DND-41 (cell line): ENCODE measurements around the gene TNRC6B.

Source experiments
- ATAC-seq: fragments of 200-7000 bp; cut with Tn5 transposase; 3 replicates; pipeline ENCODE4 v1.9.1; 2021; ENCODE audit warnings: low read depth; ENCODE audit not compliant: insufficient read depth
- DNase-seq: peaks from one replicate; pipeline ENCODE4 v3.0.0-alpha.2; 2020
- H2AFZ ChIP-seq: 2 replicates; pipeline ENCODE4 v1.6.0; 2012; ENCODE audit warnings: low read depth, low read length
- H3K27ac ChIP-seq: 2 replicates; pipeline ENCODE4 v1.5.1; 2012; ENCODE audit warnings: low read length, inconsistent platforms
- H3K27me3 ChIP-seq: fragments of 200-600 bp; sonication (generic); 2 replicates; pipeline ENCODE4 v1.6.0; 2012; ENCODE audit warnings: low read length, mild to moderate bottlenecking, inconsistent platforms; ENCODE audit not compliant: insufficient read depth, poor library complexity
- H3K36me3 ChIP-seq: 2 replicates; pipeline ENCODE4 v1.5.1; 2012; ENCODE audit warnings: low read length, inconsistent platforms; ENCODE audit not compliant: insufficient read depth
- H3K4me1 ChIP-seq: 2 replicates; pipeline ENCODE4 v1.5.1; 2012; ENCODE audit warnings: mild to moderate bottlenecking, low read length; ENCODE audit not compliant: insufficient read depth
- H3K4me2 ChIP-seq: 2 replicates; pipeline ENCODE4 v1.6.0; 2012; ENCODE audit warnings: mild to moderate bottlenecking, moderate library complexity, low read length, inconsistent platforms; ENCODE audit not compliant: insufficient read depth
- H3K4me3 ChIP-seq, 2 experiments: fragments of 200-600 bp in 1 of 2; shearing (Covaris generic) in 1 of 2; 2 replicates each; pipeline ENCODE4 v1.5.1; 2012 to 2016; ENCODE audit warnings: inconsistent platforms in 2 of 2, low read length in 2 of 2, mild to moderate bottlenecking in 2 of 2, low read depth in 1 of 2, moderate library complexity in 1 of 2
- H3K79me2 ChIP-seq: 2 replicates; pipeline ENCODE4 v1.6.0; 2012; ENCODE audit warnings: low read length, inconsistent platforms; ENCODE audit not compliant: insufficient read depth
- H3K9ac ChIP-seq: 2 replicates; pipeline ENCODE4 v1.6.0; 2012; ENCODE audit warnings: low read depth, mild to moderate bottlenecking, inconsistent platforms, low read length, moderate library complexity
- H3K9me3 ChIP-seq: 2 replicates; pipeline ENCODE4 v1.5.1; 2012; ENCODE audit warnings: low read length, moderate library complexity, mild to moderate bottlenecking, inconsistent platforms; ENCODE audit not compliant: insufficient read depth, severe bottlenecking
- H4K20me1 ChIP-seq: 2 replicates; pipeline ENCODE4 v1.6.0; 2012; ENCODE audit warnings: low read length; ENCODE audit not compliant: insufficient read depth
- CTCF ChIP-seq: IDR thresholded peaks from 2 replicates; pipeline ENCODE4 v1.5.1; 2012; ENCODE audit warnings: borderline replicate concordance, low read length, moderate library complexity, mild to moderate bottlenecking; ENCODE audit not compliant: poor library complexity, severe bottlenecking; ENCODE audit errors: extremely low read depth
- EZH2 ChIP-seq: IDR thresholded peaks from 3 replicates; pipeline ENCODE4 v1.6.1; 2012; ENCODE audit warnings: borderline replicate concordance, low read depth, mild to moderate bottlenecking, moderate library complexity, low read length, inconsistent platforms; ENCODE audit not compliant: severe bottlenecking

The TNRC6B gene

GRCh38 chr22:40138866-40139265, 38.9 kb upstream of the TNRC6B start:
- H4K20me1 ChIP-seq: 0 out of 2 replicates have a peak, but pooled peaks cover 2% of the 10 kb centered on the region
- H3K9ac ChIP-seq: no peak overlapping the region
- H3K36me3 ChIP-seq: peaks cover 28% of the 10 kb centered on the region
- no peaks in the 10 kb centered on the region for H3K9me3 ChIP-seq
- H3K27me3 ChIP-seq: no peaks in the 10 kb centered on the region
- H3K79me2 ChIP-seq: no peaks in the 10 kb centered on the region
- ATAC-seq (no peak), DNase-seq (no peak)
- no peak overlapping the region for H3K27ac ChIP-seq
- no peaks in the 10 kb centered on the region for H3K4me1 ChIP-seq
- TF ChIP-seq CTCF: no peak
- no peak for TF ChIP-seq EZH2
- no peak overlapping the region for H2AFZ ChIP-seq
- H3K4me2 ChIP-seq: no peak overlapping the region
- no peak overlapping the region for H3K4me3 ChIP-seq

GRCh38 chr22:40147388-40148176, 30.1 kb upstream of the TNRC6B start:
- no peak for DNase-seq
- peaks cover 3% of the 10 kb centered on the region; the same call in 1 of the 2 replicates for H3K36me3 ChIP-seq
- H2AFZ ChIP-seq: no peak overlapping the region
- no peaks in the 10 kb centered on the region for H3K4me1 ChIP-seq
- no peak overlapping the region for H3K4me2 ChIP-seq
- H3K27ac ChIP-seq: no peak overlapping the region
- TF ChIP-seq CTCF (no peak), EZH2 (no peak)
- no peaks in the 10 kb centered on the region for H3K27me3 ChIP-seq
- no peak overlapping the region for H3K4me3 ChIP-seq
- H4K20me1 ChIP-seq: no peaks in the 10 kb centered on the region
- no peaks in the 10 kb centered on the region for H3K79me2 ChIP-seq
- no peak for ATAC-seq
- no peak overlapping the region for H3K9ac ChIP-seq
- H3K9me3 ChIP-seq: no peaks in the 10 kb centered on the region

- Histone ChIP-seq H3K4me3 (no peak overlapping the region), H2AFZ (no peak overlapping the region), H4K20me1 (no peaks in the 10 kb centered on the region), H3K9ac (no peak overlapping the region), H3K27ac (no peak overlapping the region), H3K4me2 (no peak overlapping the region), H3K4me1 (no peaks in the 10 kb centered on the region), H3K27me3 (no peaks in the 10 kb centered on the region), H3K79me2 (no peaks in the 10 kb centered on the region), H3K9me3 (no peaks in the 10 kb centered on the region), H3K36me3 (peaks cover 17% of the 10 kb centered on the region)
- ATAC-seq (no peak), DNase-seq (no peak)
- TF ChIP-seq EZH2 (no peak), CTCF (no peak)
Observed at GRCh38 chr22:40153192-40153591, 24.5 kb upstream of the TNRC6B start.

- DNase-seq (no peak), ATAC-seq (no peak)
- Histone ChIP-seq H3K27me3 (no peaks in the 10 kb centered on the region), H3K27ac (no peak overlapping the region), H3K9me3 (no peaks in the 10 kb centered on the region), H2AFZ (no peak overlapping the region), H3K4me3 (no peak overlapping the region), H3K79me2 (no peaks in the 10 kb centered on the region), H3K4me2 (no peak overlapping the region), H3K4me1 (no peaks in the 10 kb centered on the region), H4K20me1 (no peaks in the 10 kb centered on the region), H3K9ac (no peak overlapping the region), H3K36me3 (peaks cover 19% of the 10 kb centered on the region)
- TF ChIP-seq CTCF (no peak), EZH2 (no peak)
Observed at GRCh38 chr22:40153705-40154104, 24.0 kb upstream of the TNRC6B start.
